Activated CD8-positive, alpha-beta memory T cell treated with anti-CD3 and anti-CD28 coated beads for 1 hour (primary cell): ENCODE measurements around the gene SEH1L.
"Not testable (repeated sequence)": the region's sequence is repeated elsewhere in the genome, so short reads cannot be mapped to it uniquely, and the experiment has no call there.

Experiments
- DNase-seq, 2 donors: peaks; one replicate each; pipeline ENCODE4 v3.0.0-alpha.2; 2020; ENCODE audit warnings: low read depth in 1 of 2; ENCODE audit errors: extremely low read depth in 1 of 2

SEH1L gene, protein sequence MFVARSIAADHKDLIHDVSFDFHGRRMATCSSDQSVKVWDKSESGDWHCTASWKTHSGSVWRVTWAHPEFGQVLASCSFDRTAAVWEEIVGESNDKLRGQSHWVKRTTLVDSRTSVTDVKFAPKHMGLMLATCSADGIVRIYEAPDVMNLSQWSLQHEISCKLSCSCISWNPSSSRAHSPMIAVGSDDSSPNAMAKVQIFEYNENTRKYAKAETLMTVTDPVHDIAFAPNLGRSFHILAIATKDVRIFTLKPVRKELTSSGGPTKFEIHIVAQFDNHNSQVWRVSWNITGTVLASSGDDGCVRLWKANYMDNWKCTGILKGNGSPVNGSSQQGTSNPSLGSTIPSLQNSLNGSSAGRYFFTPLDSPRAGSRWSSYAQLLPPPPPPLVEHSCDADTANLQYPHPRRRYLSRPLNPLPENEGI

DNA sequence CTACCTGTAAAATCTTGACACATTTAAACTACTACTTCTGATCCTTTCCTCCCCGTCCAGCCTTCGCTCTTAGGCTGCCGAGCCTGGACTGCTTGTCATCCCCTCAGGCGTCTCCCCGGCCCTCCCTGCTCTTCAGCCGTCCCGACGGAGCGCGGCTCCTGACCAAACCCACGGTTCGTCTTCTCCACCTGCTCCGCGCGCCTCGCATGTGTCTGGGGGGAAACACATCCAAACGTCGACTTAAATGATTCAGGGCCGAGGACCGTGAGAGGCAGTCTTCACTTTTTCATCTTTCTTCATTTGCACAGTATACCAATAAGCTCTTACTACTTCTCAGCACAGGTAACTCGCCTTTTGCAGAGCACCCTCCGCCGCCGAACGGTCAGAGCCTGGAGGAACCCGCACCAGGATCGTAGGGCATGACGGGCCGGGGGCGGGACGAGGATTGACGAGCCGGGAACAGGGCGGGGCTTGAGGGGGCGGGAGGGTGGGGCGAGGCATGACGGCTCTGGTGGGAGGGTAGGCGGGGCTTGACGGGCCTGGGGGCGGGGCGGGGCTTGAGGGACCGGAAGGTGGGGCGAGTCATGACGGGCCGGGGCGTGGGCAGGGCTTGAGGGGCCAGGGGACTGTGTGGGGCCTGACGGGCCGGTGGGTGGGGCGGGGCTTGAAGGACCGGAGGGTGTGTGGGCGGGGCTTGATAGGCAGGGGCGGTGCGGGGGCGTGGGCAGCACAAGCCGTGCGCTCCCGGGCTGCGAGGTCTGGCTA lies at the start of gene SEH1L:
TSS of gene SEH1L (plus strand) at position 727 of the 765 bp plus-strand sequence. CDS start 111 bp downstream, outside the sequence.
- DNase-seq, result peak; percentile 99

GRCh38 chr18:12901208-12901607 lies 46.6 kb upstream of the SEH1L start:
- DNase-seq, result not testable (repeated sequence)

DNA sequence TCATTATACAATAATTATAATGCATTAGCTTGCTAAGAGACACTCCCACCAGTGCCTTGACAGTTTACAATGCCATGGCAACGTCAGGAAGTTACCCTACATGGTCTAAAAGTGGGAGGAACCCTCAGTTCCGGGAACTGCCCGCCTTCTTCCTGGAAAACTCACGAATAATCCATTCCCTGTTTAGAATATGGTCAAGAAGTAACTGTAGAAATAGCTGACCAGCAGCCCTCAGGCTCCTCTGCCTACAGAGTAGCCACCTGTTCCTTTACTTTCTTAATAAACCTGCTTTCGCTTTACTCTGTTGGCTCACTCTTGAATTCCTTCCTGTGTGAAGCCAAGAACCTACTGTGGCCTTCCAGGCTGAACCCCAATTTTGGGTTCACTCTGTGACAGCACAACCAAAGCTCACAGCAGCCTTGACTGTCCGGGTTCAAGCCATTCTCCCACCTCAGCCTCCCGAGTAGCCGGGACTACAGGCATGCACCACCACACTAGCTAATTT lies 43.7 kb upstream of the SEH1L start:
- DNase-seq, result no peak

DNA sequence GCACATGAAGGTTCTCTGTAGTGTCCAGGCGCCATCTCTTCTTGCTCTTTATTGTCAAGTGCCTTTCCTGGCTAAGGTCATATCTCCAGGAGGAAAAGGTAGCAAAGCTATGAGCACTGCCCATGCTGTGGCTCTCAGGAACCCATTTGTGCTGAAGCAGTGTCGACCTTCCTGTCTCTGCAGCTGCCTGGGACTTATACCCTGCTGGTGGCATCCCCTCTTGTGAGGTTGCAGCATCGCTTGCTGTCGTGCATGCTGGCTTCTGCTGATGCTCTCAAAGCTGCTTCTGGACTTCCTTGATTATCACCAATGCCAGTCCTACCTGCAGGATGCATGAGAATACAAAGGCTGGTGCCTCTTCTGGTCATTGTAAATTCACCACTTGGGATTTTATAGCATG lies 41.7 kb upstream of the SEH1L start:
- no peak for DNase-seq

- DNase-seq, result no peak
Observed at GRCh38 chr18:12906773-12907172, 41.0 kb upstream of the SEH1L start.

DNA sequence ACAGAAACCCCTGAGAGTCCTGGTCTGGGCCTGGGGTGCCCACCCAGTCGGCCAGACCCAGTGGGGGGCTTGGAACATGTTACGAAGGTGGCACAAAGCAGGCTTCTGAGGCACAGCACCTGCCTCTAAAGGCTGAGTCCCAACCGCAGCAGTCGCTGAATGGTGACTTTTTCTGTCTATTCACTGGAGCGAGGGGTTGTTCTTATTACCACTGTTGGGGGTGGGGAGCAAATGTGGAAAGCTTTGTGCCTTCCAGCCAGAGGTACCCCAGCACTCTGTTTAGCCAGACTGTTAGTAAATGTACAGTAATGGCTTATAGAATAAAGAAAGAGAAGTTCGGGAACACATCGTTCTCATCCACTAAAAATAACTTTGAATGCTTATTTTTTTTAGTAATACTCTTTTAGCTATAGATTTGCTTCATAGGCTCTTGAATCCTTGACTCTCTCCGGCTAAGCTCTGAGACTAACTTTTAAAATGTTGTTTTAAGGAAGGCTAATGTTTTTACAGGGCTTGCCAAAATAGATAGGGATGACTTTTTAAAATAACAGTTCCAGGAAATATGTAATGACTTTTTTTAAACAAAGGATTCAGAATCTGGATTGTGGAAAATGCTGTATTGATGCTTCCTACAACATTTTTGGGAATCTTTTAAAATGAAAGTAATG lies 40.4 kb upstream of the SEH1L start:
- no peak for DNase-seq

DNA sequence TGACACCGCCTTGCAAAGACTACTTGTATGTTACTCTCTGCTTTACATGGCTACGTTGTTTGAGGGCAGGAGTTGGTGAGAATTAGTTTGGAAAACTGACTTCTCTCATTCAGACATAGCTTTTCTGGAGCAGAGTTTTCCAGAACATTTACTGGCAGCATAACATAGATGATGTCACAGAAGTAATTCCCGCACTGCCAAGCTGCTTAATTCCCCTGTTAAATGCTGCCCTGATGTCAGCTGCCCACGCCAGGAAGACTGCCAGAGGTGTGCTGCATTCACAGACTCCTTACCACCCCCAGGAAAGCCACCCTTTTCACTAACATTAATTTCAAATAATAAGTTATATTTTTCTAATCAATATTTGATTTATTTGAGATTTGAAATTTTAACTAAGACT lies 39.1 kb upstream of the SEH1L start:
- DNase-seq, result no peak

DNA sequence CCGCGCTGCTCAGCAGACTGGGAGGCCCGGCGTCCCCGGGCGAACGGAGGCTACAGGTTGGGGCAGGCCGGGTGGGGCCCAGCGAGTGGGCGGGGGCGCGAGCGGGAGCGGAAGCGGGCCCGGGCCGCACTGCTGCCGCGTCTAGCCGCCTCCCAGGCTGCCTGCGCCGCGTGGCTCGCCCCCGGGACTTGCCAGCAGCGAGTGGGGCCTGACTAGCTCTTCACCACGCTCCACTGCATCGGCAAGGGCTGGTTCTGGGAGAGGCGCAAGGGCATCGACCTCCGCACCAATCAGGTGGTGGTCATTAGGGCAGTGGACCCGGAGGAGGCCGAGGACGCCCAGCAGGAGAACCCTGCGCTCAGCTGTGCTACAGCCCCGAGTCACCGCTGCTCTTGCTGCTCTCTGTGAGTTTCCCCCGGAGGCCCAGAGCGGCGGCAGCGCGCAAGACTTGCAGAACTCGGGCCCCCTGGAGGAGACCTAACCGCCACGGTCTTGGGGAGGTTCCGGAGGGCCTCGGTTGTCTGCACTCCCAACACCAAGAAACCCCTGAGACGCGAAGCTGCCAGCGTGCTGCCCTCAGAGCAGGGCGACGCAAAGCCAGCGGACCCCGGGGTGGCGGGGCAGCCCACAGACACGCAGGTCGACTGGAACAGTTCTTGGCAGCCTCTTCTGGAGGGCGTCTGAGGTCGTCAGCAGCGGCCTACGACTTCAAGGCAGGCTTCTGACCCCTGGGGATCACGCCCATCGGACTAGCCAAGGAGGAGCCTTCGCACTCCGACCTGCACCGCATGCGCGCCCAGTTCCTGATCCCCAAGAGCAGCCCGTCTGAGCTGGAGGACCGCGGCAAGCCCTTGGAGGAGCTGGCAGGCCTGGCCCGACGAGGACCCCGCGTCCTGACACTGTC lies 36.5 kb upstream of the SEH1L start:
- peak in 1 of 2 donors; percentile 40 for DNase-seq

- no peak for DNase-seq
Observed at GRCh38 chr18:12911929-12912703, 35.7 kb upstream of the SEH1L start.

- DNase-seq, result no peak
Observed at GRCh38 chr18:12921178-12921577, 26.6 kb upstream of the SEH1L start.

GRCh38 chr18:12922266-12922665 lies 25.5 kb upstream of the SEH1L start:
- DNase-seq, result no peak

- DNase-seq, result no peak
Observed at GRCh38 chr18:12924616-12925015, 23.2 kb upstream of the SEH1L start.

- DNase-seq, result no peak
Observed at GRCh38 chr18:12928206-12928605, 19.6 kb upstream of the SEH1L start.

DNA sequence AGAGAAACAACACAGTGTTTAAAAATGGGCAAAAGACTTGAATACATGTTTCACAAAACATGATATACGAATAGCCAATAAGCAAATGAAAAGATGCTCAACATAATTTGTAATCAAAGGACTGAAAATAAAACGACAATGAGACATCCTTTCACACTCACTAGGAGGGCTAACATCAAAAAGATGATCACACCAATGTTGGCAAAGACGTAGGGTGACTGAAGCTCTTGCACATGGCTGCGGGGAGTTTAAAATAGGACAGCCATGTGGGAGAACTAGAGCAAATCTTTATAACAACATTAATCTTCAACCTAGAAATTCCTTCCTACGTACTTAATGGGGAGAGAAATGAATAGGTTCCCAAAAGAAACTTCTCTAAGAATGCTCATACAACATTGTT lies 19.2 kb upstream of the SEH1L start:
- DNase-seq, result no peak

DNA sequence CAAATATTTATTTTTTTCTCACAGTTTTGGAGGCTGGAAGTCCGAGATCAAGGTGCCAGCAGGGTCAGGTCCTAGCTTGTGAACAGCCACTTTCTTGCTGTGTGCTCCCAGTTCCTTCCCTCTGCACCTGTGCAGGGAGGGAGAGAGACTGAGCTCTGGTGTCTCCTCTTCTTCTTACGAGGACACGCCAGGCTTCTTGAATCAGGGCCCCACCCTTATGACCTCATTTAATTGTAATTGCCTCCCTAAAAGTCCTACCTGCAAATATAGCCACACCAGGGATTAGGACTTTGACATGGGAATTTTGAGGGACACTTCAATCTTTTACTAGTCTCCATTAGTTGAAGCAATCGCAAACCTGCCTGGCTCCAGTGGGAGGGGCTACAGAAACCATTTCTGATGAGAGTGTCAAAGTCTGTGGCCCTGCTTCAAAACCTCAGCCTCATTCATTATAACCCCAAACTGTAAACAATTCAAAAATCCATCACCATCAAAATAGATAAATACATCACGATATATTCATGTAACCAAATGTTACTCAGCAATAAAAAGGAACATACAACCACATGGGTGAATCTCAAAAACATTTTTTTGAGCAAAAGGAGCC lies 18.2 kb upstream of the SEH1L start:
- no peak for DNase-seq

GRCh38 chr18:12930376-12930775 lies 17.4 kb upstream of the SEH1L start:
- no peak for DNase-seq

GRCh38 chr18:12930908-12931307 lies 16.9 kb upstream of the SEH1L start:
- no peak for DNase-seq

DNA sequence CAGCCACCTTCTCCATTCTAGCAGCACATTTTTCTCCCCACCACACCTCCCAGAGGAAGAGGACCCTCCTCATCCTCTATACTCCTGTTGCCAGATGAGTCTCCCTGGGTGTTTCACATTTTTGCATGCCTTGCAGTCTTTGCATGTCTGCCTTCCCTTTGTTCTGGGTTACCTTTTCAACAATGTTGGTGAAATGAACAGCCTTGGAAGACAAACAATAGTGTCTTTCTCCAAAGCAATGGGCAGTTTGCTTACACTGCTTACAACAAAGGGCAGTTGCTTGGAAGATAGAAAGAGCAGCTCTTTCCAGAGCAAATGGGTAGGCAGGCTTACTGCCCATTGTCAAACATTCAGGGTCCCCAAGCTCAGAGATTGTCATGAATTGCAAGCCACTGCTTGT lies 14.5 kb upstream of the SEH1L start:
- no peak for DNase-seq

DNA sequence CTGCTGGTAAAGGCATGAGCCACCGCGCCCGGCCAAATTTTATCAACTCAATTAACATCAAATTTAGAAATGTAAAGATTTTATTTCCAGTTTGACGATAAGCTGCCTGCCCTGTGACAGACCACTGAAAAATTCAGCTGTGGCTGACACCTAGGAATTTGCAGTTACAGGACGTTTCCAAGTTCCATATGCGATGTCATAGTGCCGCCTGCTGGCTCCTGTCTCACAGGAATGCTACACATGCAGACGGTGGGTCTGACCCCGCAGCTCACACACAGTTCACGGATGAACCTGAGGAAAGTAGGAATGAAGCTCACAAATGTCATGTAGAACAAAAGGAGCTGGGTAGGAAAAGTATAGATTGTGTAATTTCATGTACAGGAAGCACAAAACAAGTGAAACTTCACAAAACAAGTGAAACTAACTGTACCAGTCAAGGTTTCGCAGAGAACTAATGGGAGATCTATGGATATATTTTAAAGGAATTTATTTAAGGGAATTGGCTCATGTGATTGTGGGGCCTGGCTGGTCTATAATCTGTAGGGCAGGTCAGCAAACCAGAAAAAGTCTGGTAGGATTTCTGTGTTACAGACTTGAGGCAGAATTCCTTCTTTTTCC lies 13.2 kb upstream of the SEH1L start:
- DNase-seq, result peak; percentile 51 to 64
